Glomerular visceral epithelial cell (primary cell): ENCODE results near the gene A4GNT.

ENCODE experiments used
- DNase-seq: peaks from one replicate; pipeline ENCODE4 v3.0.0-alpha.2; 2016; ENCODE audit errors: extremely low spot score

Gene A4GNT

DNA sequence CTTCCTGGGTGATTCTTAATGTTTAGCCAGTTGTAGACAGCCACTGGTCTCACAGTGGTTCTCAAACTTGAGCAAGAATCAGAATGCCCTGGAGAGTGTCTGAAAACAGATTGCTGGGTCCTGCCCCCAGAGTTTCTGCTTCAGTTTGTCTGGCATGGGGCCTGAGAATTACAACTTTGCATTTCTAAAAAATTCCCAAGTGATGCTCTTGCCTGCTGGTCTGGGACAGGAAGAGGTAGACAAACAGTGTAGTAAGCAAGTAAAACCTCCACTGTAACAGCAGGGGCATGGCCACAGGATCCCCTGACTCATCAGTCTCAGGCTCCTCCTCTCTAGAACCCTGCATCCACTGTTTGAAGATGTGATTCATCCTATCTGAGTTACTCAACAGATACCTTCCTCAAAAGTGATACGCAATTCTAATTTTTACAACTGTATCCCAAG is 53.3 kb downstream of the A4GNT start:
- DNase-seq: peak; percentile 81

DNA sequence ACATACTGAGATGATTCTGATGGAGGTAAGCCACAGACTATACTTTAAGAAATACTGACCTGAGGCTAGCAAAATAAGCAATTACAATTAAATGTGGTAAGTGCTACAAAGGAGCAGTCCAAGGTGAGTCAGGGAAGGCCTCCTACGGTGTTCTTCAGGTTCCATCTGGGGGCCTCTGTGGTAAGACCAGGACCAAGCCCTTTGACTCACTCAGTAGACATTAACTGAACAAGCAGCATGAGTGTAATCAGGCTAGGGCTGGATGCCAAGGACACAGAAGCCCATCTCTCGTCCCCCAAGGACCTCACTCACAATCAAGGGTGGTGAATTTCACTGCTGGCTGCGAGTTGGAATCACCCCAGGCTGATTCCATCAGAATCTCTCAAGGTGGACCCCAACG is 54.1 kb downstream of the A4GNT start:
- peak; percentile 71 for DNase-seq
